Stimulated activated naive CD4-positive, alpha-beta T cell treated with Interleukin-2 at 50 U/mL for 16 hours (primary cell): Measurements from ENCODE around the gene HNF1A.
A peak's percentile ranks its signal among the peaks of the same experiment; 100 is the strongest.

ENCODE experiments used
- DNase-seq: peaks from one replicate; lab custom pipeline; 2025; lab: John Stamatoyannopoulos, UW

HNF1A gene

GRCh38 chr12:120988658-120989057 is 10.3 kb downstream of the HNF1A start:
- no peak for DNase-seq

GRCh38 chr12:120989687-120990086 is 11.3 kb downstream of the HNF1A start:
- DNase-seq: no peak

- no peak for DNase-seq
Observed at GRCh38 chr12:120990487-120991055, 12.2 kb downstream of the HNF1A start.

GRCh38 chr12:120991965-120992364 is 13.6 kb downstream of the HNF1A start:
- DNase-seq: no peak

GRCh38 chr12:120992989-120993388 is 14.6 kb downstream of the HNF1A start:
- no peak for DNase-seq

- DNase-seq: no peak
Observed at GRCh38 chr12:120993496-120993895, 15.2 kb downstream of the HNF1A start.

- DNase-seq: no peak
Observed at GRCh38 chr12:120994059-120994458, 15.7 kb downstream of the HNF1A start.

GRCh38 chr12:120994589-120995337 is 16.4 kb downstream of the HNF1A start:
- DNase-seq: no peak

GRCh38 chr12:120996133-120996746 is 17.9 kb downstream of the HNF1A start:
- DNase-seq: no peak

- DNase-seq: no peak
Observed at GRCh38 chr12:120997448-120997847, 19.1 kb downstream of the HNF1A start.

- no peak for DNase-seq
Observed at GRCh38 chr12:120998435-120998834, 20.1 kb downstream of the HNF1A start.

GRCh38 chr12:120999191-121000120 is 21.1 kb downstream of the HNF1A start:
- DNase-seq: no peak

- DNase-seq: no peak
Observed at GRCh38 chr12:121000530-121000929, 22.2 kb downstream of the HNF1A start.

- no peak for DNase-seq
Observed at GRCh38 chr12:121001060-121001459, 22.7 kb downstream of the HNF1A start.

- DNase-seq: no peak
Observed at GRCh38 chr12:121001841-121002483, 23.6 kb downstream of the HNF1A start.

GRCh38 chr12:121003650-121004049 is 25.3 kb downstream of the HNF1A start:
- no peak for DNase-seq

GRCh38 chr12:121004253-121004815 is 26.0 kb downstream of the HNF1A start:
- DNase-seq: no peak

- peak; percentile 28 for DNase-seq
Observed at GRCh38 chr12:121005346-121005815, 27.0 kb downstream of the HNF1A start.

GRCh38 chr12:121008347-121009098 is 30.2 kb downstream of the HNF1A start:
- DNase-seq: no peak

- no peak for DNase-seq
Observed at GRCh38 chr12:121009741-121010140, 31.4 kb downstream of the HNF1A start.

- DNase-seq: no peak
Observed at GRCh38 chr12:121010860-121011259, 32.5 kb downstream of the HNF1A start.
